ENCODE measurements around the gene WDR7. TPM values are rescaled to one million over a fixed set of nuclear protein-coding genes. Genes with fewer than 3 reads are reported as not detected.

Gene WDR7
- polyA plus RNA-seq, 1 donor from 2014 or later, result 16.2 TPM

GRCh38 chr18:57059366-57059765 is 408.2 kb downstream of the WDR7 start:
- peaks cover 68% of the 10 kb centered on the region for H3K27me3 Mint-ChIP-seq
- no peaks in the 10 kb centered on the region for H3K36me3 Mint-ChIP-seq
- peaks cover 0 to 4% (median 0%) of the 10 kb centered on the region in 3 donors for H3K4me1 Mint-ChIP-seq
- no peak overlapping the region for H3K4me3 Mint-ChIP-seq
- peaks cover 3 to 9% (median 4%) of the 10 kb centered on the region in 3 donors for H3K9me3 Mint-ChIP-seq
- H3K27ac Mint-ChIP-seq, result peak overlapping the region in 1 of 3 donors; percentile 74

GRCh38 chr18:57060814-57061213 is 409.7 kb downstream of the WDR7 start:
- no peak overlapping the region for H3K4me3 Mint-ChIP-seq
- H3K27ac Mint-ChIP-seq, result no peak overlapping the region
- no peaks in the 10 kb centered on the region for H3K36me3 Mint-ChIP-seq
- H3K27me3 Mint-ChIP-seq, result peaks cover 62% of the 10 kb centered on the region
- peaks cover 0 to 5% (median 3%) of the 10 kb centered on the region in 3 donors for H3K9me3 Mint-ChIP-seq
- peaks cover 0 to 4% (median 0%) of the 10 kb centered on the region in 3 donors for H3K4me1 Mint-ChIP-seq

- H3K27me3 Mint-ChIP-seq, result peaks cover 54% of the 10 kb centered on the region
- H3K4me3 Mint-ChIP-seq, result peak overlapping the region in 1 of 4 donors; percentile 25
- H3K4me1 Mint-ChIP-seq, result peaks cover 0 to 4% (median 0%) of the 10 kb centered on the region in 3 donors
Observed at GRCh38 chr18:57062178-57062577, 411.0 kb downstream of the WDR7 start.

GRCh38 chr18:57062844-57063243 is 411.7 kb downstream of the WDR7 start:
- H3K4me3 Mint-ChIP-seq, result no peak overlapping the region
- peaks cover 0 to under 1% (median 0%) of the 10 kb centered on the region in 3 donors for H3K4me1 Mint-ChIP-seq
- peaks cover 48% of the 10 kb centered on the region for H3K27me3 Mint-ChIP-seq
- H3K27ac Mint-ChIP-seq, result no peak overlapping the region
- no peaks in the 10 kb centered on the region for H3K36me3 Mint-ChIP-seq
- peaks cover 0 to 3% (median 0%) of the 10 kb centered on the region in 3 donors for H3K9me3 Mint-ChIP-seq

More at GRCh38 chr18:57062178-57062577, 411.0 kb downstream of the WDR7 start:
- Mint-ChIP-seq H3K27ac (no peak overlapping the region), H3K36me3 (no peaks in the 10 kb centered on the region), H3K9me3 (peaks cover 0 to 3% (median 0%) of the 10 kb centered on the region in 3 donors)

- Mint-ChIP-seq H3K27ac (no peak overlapping the region), H3K27me3 (peaks cover 40% of the 10 kb centered on the region), H3K9me3 (no peaks in the 10 kb centered on the region), H3K4me1 (no peaks in the 10 kb centered on the region), H3K4me3 (no peak overlapping the region), H3K36me3 (no peaks in the 10 kb centered on the region)
Observed at GRCh38 chr18:57063601-57064103, 412.5 kb downstream of the WDR7 start.

GRCh38 chr18:57073501-57074187 is 422.5 kb downstream of the WDR7 start:
- Mint-ChIP-seq H3K27me3 (peaks cover 61% of the 10 kb centered on the region), H3K9me3 (no peaks in the 10 kb centered on the region), H3K4me1 (peaks cover 7 to 12% (median 8%) of the 10 kb centered on the region in 3 donors)

GRCh38 chr18:57075716-57076400 is 424.7 kb downstream of the WDR7 start:
- H3K27me3 Mint-ChIP-seq, result peaks cover 67% of the 10 kb centered on the region
- peaks cover 7 to 15% (median 8%) of the 10 kb centered on the region in 3 donors for H3K4me1 Mint-ChIP-seq
- H3K27ac Mint-ChIP-seq, result peak overlapping the region in 1 of 3 donors; percentile 35

More at GRCh38 chr18:57073501-57074187, 422.5 kb downstream of the WDR7 start:
- Mint-ChIP-seq H3K27ac (no peak overlapping the region), H3K4me3 (no peak overlapping the region), H3K36me3 (no peaks in the 10 kb centered on the region)

GRCh38 chr18:57077005-57077765 is 426.0 kb downstream of the WDR7 start:
- Mint-ChIP-seq H3K9me3 (peaks cover 2 to 17% (median 9%) of the 10 kb centered on the region in 3 donors), H3K4me3 (peak overlapping the region in 3 of 4 donors; percentile 37 to 79 (median 76)), H3K27ac (peak overlapping the region in 2 of 3 donors; percentile 55 to 63), H3K4me1 (peaks cover 7 to 15% (median 8%) of the 10 kb centered on the region in 3 donors), H3K27me3 (peaks cover 67% of the 10 kb centered on the region), H3K36me3 (no peaks in the 10 kb centered on the region)

More at GRCh38 chr18:57075716-57076400, 424.7 kb downstream of the WDR7 start:
- Mint-ChIP-seq H3K4me3 (peak overlapping the region in 2 of 4 donors; percentile 72 to 73), H3K36me3 (no peaks in the 10 kb centered on the region), H3K9me3 (peaks cover 2 to 13% (median 5%) of the 10 kb centered on the region in 3 donors)

GRCh38 chr18:57077786-57078552 is 426.8 kb downstream of the WDR7 start:
- Mint-ChIP-seq H3K4me1 (peaks cover 7 to 15% (median 8%) of the 10 kb centered on the region in 3 donors), H3K4me3 (peak overlapping the region in 3 of 4 donors; percentile 37 to 74 (median 72)), H3K27me3 (peaks cover 62% of the 10 kb centered on the region), H3K27ac (peak overlapping the region in 2 of 3 donors; percentile 55 to 63), H3K36me3 (no peaks in the 10 kb centered on the region), H3K9me3 (peaks cover 3 to 20% (median 10%) of the 10 kb centered on the region in 3 donors)

GRCh38 chr18:57078614-57079013 is 427.5 kb downstream of the WDR7 start:
- peak overlapping the region in 2 of 4 donors; percentile 27 to 74 for H3K4me3 Mint-ChIP-seq
- no peaks in the 10 kb centered on the region for H3K36me3 Mint-ChIP-seq
- no peak overlapping the region for H3K27ac Mint-ChIP-seq
- H3K9me3 Mint-ChIP-seq, result peaks cover 5 to 20% (median 17%) of the 10 kb centered on the region in 3 donors
- peaks cover 62% of the 10 kb centered on the region for H3K27me3 Mint-ChIP-seq
- peaks cover 7 to 14% (median 8%) of the 10 kb centered on the region in 3 donors for H3K4me1 Mint-ChIP-seq

GRCh38 chr18:57080479-57080878 is 429.3 kb downstream of the WDR7 start:
- Mint-ChIP-seq H3K27ac (peak overlapping the region in 1 of 3 donors; percentile 37), H3K4me3 (no peak overlapping the region), H3K27me3 (peaks cover 64% of the 10 kb centered on the region), H3K9me3 (peaks cover 6 to 25% (median 24%) of the 10 kb centered on the region in 3 donors), H3K4me1 (peaks cover 8 to 28% (median 22%) of the 10 kb centered on the region in 3 donors), H3K36me3 (no peaks in the 10 kb centered on the region)

GRCh38 chr18:57081899-57082298 is 430.7 kb downstream of the WDR7 start:
- Mint-ChIP-seq H3K36me3 (no peaks in the 10 kb centered on the region), H3K27me3 (peaks cover 60% of the 10 kb centered on the region), H3K4me3 (no peak overlapping the region), H3K4me1 (peaks cover 6 to 28% (median 22%) of the 10 kb centered on the region in 3 donors), H3K27ac (no peak overlapping the region), H3K9me3 (peaks cover 6 to 25% (median 25%) of the 10 kb centered on the region in 3 donors)

GRCh38 chr18:57083485-57083884 is 432.3 kb downstream of the WDR7 start:
- Mint-ChIP-seq H3K27me3 (peaks cover 64% of the 10 kb centered on the region), H3K4me3 (peak overlapping the region in 2 of 4 donors; percentile 2 to 23), H3K36me3 (no peaks in the 10 kb centered on the region), H3K9me3 (peaks cover 6 to 25% (median 25%) of the 10 kb centered on the region in 3 donors), H3K27ac (no peak overlapping the region), H3K4me1 (peaks cover 0 to 18% (median 14%) of the 10 kb centered on the region in 3 donors)
